Endothelial cell of umbilical vein (primary cell): ENCODE results near the gene PDSS2. TPM values are rescaled to one million over a fixed set of nuclear protein-coding genes. Genes with fewer than 3 reads are reported as not detected.

Experiments
- BruUV-seq: library from RNA; stranded (reverse); fragments of 400-500 nt; replicated peaks from 2 replicates; lab custom pipeline; 2021; lab: Mats Ljungman, UMichigan
- CTCF ChIA-PET: fragments of 300-600, 350-600 bp; sonication (Branson Sonifier 250); formaldehyde crosslinking; loops from one replicate; lab custom pipeline; 2021; ENCODE audit warnings: antibody characterized with exemption, inconsistent platforms; lab: Charles Lee
- POLR2A ChIA-PET: fragments of 300-600, 350-600 bp; sonication (Branson Sonifier 250); formaldehyde crosslinking; loops from one replicate; lab custom pipeline; 2021; ENCODE audit warnings: antibody characterized with exemption, inconsistent platforms; lab: Charles Lee
- DNase-seq: peaks from one replicate; pipeline ENCODE4 v3.0.0-alpha.2; 2011; ENCODE audit warnings: low read depth, low spot score
- FAIRE-seq: peaks from 2 replicates; lab custom pipeline; 2011; peaks lifted over from hg19 to GRCh38; lab: Jason Lieb, UNC
- H2AFZ ChIP-seq: 2 replicates; pipeline ENCODE4 v1.6.0; 2012; ENCODE audit warnings: low read depth, low read length, control low read depth, inconsistent platforms
- H3K27ac ChIP-seq: 2 replicates; pipeline ENCODE4 v1.5.1; 2011; ENCODE audit warnings: low read depth, mild to moderate bottlenecking, control low read depth, low read length, moderate library complexity; ENCODE audit not compliant: insufficient read depth
- H3K27me3 ChIP-seq, 2 experiments: 2 replicates each; pipeline versions ENCODE4 v1.6.0 to v1.6.1; 2011; ENCODE audit warnings: low read length in 2 of 2, mixed read lengths in 1 of 2; ENCODE audit not compliant: control insufficient read depth in 2 of 2, insufficient read depth in 2 of 2
- H3K36me3 ChIP-seq, 2 experiments: 2 replicates in 1 of 2; 3 replicates in 1 of 2; pipeline ENCODE4 v1.5.1; 2011; ENCODE audit warnings: low read length in 2 of 2, mild to moderate bottlenecking in 1 of 2, moderate library complexity in 1 of 2; ENCODE audit not compliant: control insufficient read depth in 2 of 2, insufficient read depth in 2 of 2; ENCODE audit errors: extremely low read depth in 1 of 2
- H3K4me1 ChIP-seq: 3 replicates; pipeline ENCODE4 v1.5.1; 2011; ENCODE audit warnings: mild to moderate bottlenecking, low read length; ENCODE audit not compliant: control insufficient read depth, insufficient read depth; ENCODE audit errors: extremely low read depth
- H3K4me2 ChIP-seq: 2 replicates; pipeline ENCODE4 v1.6.1; 2011; ENCODE audit warnings: low read length, control low read depth, mixed read lengths; ENCODE audit not compliant: insufficient read depth
- H3K4me3 ChIP-seq, 3 experiments: fragments of 200-600 bp in 1 of 3; sonication (generic), shearing (Covaris generic) in 1 of 3; replicated peaks in 1 of 3; 2 replicates each; pipeline ENCODE4 v1.5.1; 2011 to 2016; ENCODE audit warnings: control low read depth in 3 of 3, low read length in 3 of 3, mild to moderate bottlenecking in 2 of 3, inconsistent platforms in 1 of 3, low read depth in 1 of 3, moderate library complexity in 1 of 3; ENCODE audit not compliant: insufficient read depth in 1 of 3
- H3K79me2 ChIP-seq: 2 replicates; pipeline ENCODE4 v1.6.0; 2012; ENCODE audit warnings: low read length, inconsistent platforms; ENCODE audit not compliant: control insufficient read depth, insufficient read depth
- H3K9ac ChIP-seq: replicated peaks from 2 replicates; pipeline ENCODE3; 2011; ENCODE audit warnings: low read length, control low read depth; ENCODE audit not compliant: insufficient read depth; ENCODE audit errors: extremely low read depth
- H3K9me1 ChIP-seq: replicated peaks from 3 replicates; pipeline ENCODE4 v1.6.0; 2011; ENCODE audit warnings: mild to moderate bottlenecking, low read length; ENCODE audit not compliant: control insufficient read depth, insufficient read depth; ENCODE audit errors: extremely low read depth
- H3K9me3 ChIP-seq: replicated peaks from 2 replicates; pipeline ENCODE4 v1.5.1; 2012; ENCODE audit warnings: low read length, inconsistent platforms; ENCODE audit not compliant: control insufficient read depth, insufficient read depth
- H4K20me1 ChIP-seq: replicated peaks from 2 replicates; pipeline ENCODE3; 2011; ENCODE audit warnings: mild to moderate bottlenecking, low read length; ENCODE audit not compliant: control insufficient read depth, insufficient read depth; ENCODE audit errors: extremely low read depth
- EZH2 ChIP-seq: IDR thresholded peaks from 2 replicates; pipeline ENCODE4 v1.6.1; 2012; ENCODE audit warnings: borderline replicate concordance, low read depth, mild to moderate bottlenecking, moderate library complexity, low read length, inconsistent platforms; ENCODE audit not compliant: severe bottlenecking
- FOS ChIP-seq: IDR thresholded peaks from 2 replicates; pipeline ENCODE4 v1.6.1; 2011; ENCODE audit warnings: mild to moderate bottlenecking, low read length, moderate library complexity, borderline replicate concordance; ENCODE audit not compliant: insufficient read depth
- GATA2 ChIP-seq: IDR thresholded peaks from 2 replicates; pipeline ENCODE4 v1.7.0; 2011; ENCODE audit warnings: low read depth, mild to moderate bottlenecking, moderate library complexity, mixed read lengths, low read length; ENCODE audit not compliant: insufficient read length, insufficient read depth
- JUN ChIP-seq: IDR thresholded peaks from 2 replicates; pipeline ENCODE4 v1.6.1; 2011; ENCODE audit warnings: borderline replicate concordance, low read depth; ENCODE audit not compliant: insufficient read length, insufficient read depth
- MAX ChIP-seq: IDR thresholded peaks from 2 replicates; pipeline ENCODE4 v1.6.1; 2011; ENCODE audit not compliant: insufficient read depth, insufficient read length
- MYC ChIP-seq: IDR thresholded peaks from one replicate; pipeline ENCODE4 v1.6.1; 2011; ENCODE audit warnings: mild to moderate bottlenecking, low read depth, low read length
- POLR2A ChIP-seq: IDR thresholded peaks from 2 replicates; pipeline ENCODE4 v1.6.1; 2012; ENCODE audit warnings: low read depth, mild to moderate bottlenecking, control low read depth, low read length
- POLR2AphosphoS5 ChIP-seq: IDR thresholded peaks from 2 replicates; pipeline ENCODE4 v1.6.1; 2012; ENCODE audit warnings: low read depth, mild to moderate bottlenecking, control low read depth, low read length, moderate library complexity; ENCODE audit not compliant: insufficient read depth
- dilution Hi-C: fragments of 300-500 bp; cut with MboI; formaldehyde crosslinking; loops from one replicate; pipeline ENCODE4 v1.15.0; 2019; ENCODE audit warnings: low sequenced_read_pairs; ENCODE audit not compliant: extremely low pct_ligation_motif_present
- intact Hi-C: fragments of 100-400 bp; cut with micrococcal nuclease; formaldehyde crosslinking; loops from one replicate; pipeline ENCODE4 v1.10.0; 2022
- polyA plus RNA-seq, 4 experiments: library from polyadenylated mRNA; depleted of rRNA in 3 of 4; stranded (reverse) in 3 of 4; unstranded in 1 of 4; fragments of >200 nt; gene quantifications; 2 replicates each; pipeline versions ENCODE4 v1.2.1 to v1.2.3, GENCODE V29; 2011 to 2012; ENCODE audit warnings: missing spikeins in 1 of 4
- total RNA-seq: library from RNA; stranded (reverse); gene quantifications from 2 replicates; pipeline ENCODE4 v1.2.3, GENCODE V29; 2021
- TF ChIP-seq, protein P1 (sequence below), 2 donors: IDR thresholded peaks; 1 replicate in 1 of 2; 2 replicates in 1 of 2; pipeline ENCODE4 v1.5.1; 2011; ENCODE audit warnings: low read length in 2 of 2, mild to moderate bottlenecking in 2 of 2, moderate library complexity in 2 of 2, control low read depth in 1 of 2, inconsistent platforms in 1 of 2, low read depth in 1 of 2; ENCODE audit not compliant: insufficient read depth in 1 of 2; ENCODE audit errors: extremely low read depth in 1 of 2

PDSS2 gene
- total and polyA plus RNA-seq, 2 donors (not counting 3 experiments of a cell fraction or from before 2014, with no cell fraction given), result 7.6 to 9.3 TPM

DNA sequence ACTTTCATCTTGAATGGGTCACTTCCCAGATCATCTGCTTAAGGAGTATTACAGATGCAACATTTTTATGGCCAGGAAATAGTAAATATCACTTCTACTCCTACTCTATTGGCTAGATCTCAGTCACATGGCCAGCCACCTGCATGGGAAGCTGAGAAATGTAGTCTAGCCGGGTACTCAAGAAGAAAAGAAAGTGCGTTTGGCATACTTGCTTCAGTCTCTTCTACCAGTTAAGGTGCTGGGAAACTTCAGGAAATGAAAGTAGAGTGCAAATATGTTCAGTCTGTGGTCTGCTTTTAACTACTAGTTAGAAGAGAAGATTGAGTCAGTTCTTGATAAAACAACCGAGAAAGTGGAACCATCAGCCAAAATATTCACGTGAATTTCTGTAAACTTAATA, 129.2 kb downstream of the PDSS2 start:
- dilution Hi-C loops (no loop called here), intact Hi-C loops (no loop called here)
- Histone ChIP-seq H3K79me2 (no peaks in the 10 kb centered on the region), H3K9me3 (no peaks in the 10 kb centered on the region), H3K27ac (no peak overlapping the region), H3K9ac (no peak overlapping the region), H3K4me2 (no peak overlapping the region), H3K27me3 (no peaks in the 10 kb centered on the region), H4K20me1 (no peaks in the 10 kb centered on the region), H2AFZ (no peak overlapping the region), H3K4me3 (no peak overlapping the region), H3K4me1 (no peaks in the 10 kb centered on the region), H3K9me1 (no peaks in the 10 kb centered on the region), H3K36me3 (no peaks in the 10 kb centered on the region)
- POLR2A ChIA-PET, result no interaction called here
- DNase-seq, result no peak
- CTCF ChIA-PET, result interaction anchor here (2.0 kb wide), 1 partner anchor 10 kb away, joined by 4 read pairs; no protein-coding TSS in a partner anchor
- BruUV-seq, result no TSS peak
- FAIRE-seq, result no peak
- TF ChIP-seq MAX (no peak), MYC (no peak), JUN (no peak), POLR2A (no peak), EZH2 (no peak), GATA2 (no peak), FOS (no peak), POLR2AphosphoS5 (no peak)
- TF ChIP-seq, protein P1, sequence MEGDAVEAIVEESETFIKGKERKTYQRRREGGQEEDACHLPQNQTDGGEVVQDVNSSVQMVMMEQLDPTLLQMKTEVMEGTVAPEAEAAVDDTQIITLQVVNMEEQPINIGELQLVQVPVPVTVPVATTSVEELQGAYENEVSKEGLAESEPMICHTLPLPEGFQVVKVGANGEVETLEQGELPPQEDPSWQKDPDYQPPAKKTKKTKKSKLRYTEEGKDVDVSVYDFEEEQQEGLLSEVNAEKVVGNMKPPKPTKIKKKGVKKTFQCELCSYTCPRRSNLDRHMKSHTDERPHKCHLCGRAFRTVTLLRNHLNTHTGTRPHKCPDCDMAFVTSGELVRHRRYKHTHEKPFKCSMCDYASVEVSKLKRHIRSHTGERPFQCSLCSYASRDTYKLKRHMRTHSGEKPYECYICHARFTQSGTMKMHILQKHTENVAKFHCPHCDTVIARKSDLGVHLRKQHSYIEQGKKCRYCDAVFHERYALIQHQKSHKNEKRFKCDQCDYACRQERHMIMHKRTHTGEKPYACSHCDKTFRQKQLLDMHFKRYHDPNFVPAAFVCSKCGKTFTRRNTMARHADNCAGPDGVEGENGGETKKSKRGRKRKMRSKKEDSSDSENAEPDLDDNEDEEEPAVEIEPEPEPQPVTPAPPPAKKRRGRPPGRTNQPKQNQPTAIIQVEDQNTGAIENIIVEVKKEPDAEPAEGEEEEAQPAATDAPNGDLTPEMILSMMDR (IDR thresholded peaks at IDR 0.05; ENCODE audit: extremely low read depth in 1 of 2, insufficient read depth in 1 of 2, low read depth in 1 of 2, low read length in 2 of 2), result no peak
